GM19468 (cell line): ENCODE results near the gene PRKCSH.
"Not testable (repeated sequence)": the region's sequence is repeated elsewhere in the genome, so short reads cannot be mapped to it uniquely, and the experiment has no call there.

Experiments used
- ATAC-seq: cut with Tn5 transposase; IDR thresholded peaks from one replicate; pipeline ENCODE4 v1.9.1; 2021; ENCODE audit warnings: mild to moderate bottlenecking, moderate library complexity, moderate number of reproducible peaks; ENCODE audit not compliant: unreplicated experiment; ENCODE audit errors: extremely low read depth

The PRKCSH gene

GRCh38 chr19:11447347-11448262 lies 12.2 kb downstream of the PRKCSH start:
- no peak for ATAC-seq

GRCh38 chr19:11448410-11448809 lies 13.0 kb downstream of the PRKCSH start:
- no peak for ATAC-seq

GRCh38 chr19:11448923-11449554 lies 13.6 kb downstream of the PRKCSH start:
- no peak for ATAC-seq

GRCh38 chr19:11450570-11451326 lies 15.3 kb downstream of the PRKCSH start:
- ATAC-seq: no peak

GRCh38 chr19:11451327-11451870 lies 16.0 kb downstream of the PRKCSH start:
- ATAC-seq: no peak

- ATAC-seq: no peak
These were observed 16.6 kb downstream of the PRKCSH start for GRCh38 chr19:11451871-11452619.

- no peak for ATAC-seq
These were observed 17.3 kb downstream of the PRKCSH start for GRCh38 chr19:11452620-11453310.

GRCh38 chr19:11453468-11454341 lies 18.3 kb downstream of the PRKCSH start:
- no peak for ATAC-seq

GRCh38 chr19:11455233-11455554 lies 19.8 kb downstream of the PRKCSH start:
- not testable (repeated sequence) for ATAC-seq

- no peak for ATAC-seq
These were observed 21.2 kb downstream of the PRKCSH start for GRCh38 chr19:11456659-11457058.

GRCh38 chr19:11457115-11457514 lies 21.7 kb downstream of the PRKCSH start:
- ATAC-seq: no peak

- no peak for ATAC-seq
These were observed 22.4 kb downstream of the PRKCSH start for GRCh38 chr19:11457831-11458230.

GRCh38 chr19:11458236-11458900 lies 22.9 kb downstream of the PRKCSH start:
- ATAC-seq: no peak

GRCh38 chr19:11458912-11459311 lies 23.5 kb downstream of the PRKCSH start:
- ATAC-seq: not testable (repeated sequence)

GRCh38 chr19:11460207-11460606 lies 24.8 kb downstream of the PRKCSH start:
- no peak for ATAC-seq

GRCh38 chr19:11461453-11461852 lies 26.0 kb downstream of the PRKCSH start:
- ATAC-seq: no peak

GRCh38 chr19:11463391-11463790 lies 28.0 kb downstream of the PRKCSH start:
- no peak for ATAC-seq
